ENCODE data around the gene WDR18. TPM values are rescaled to one million over a fixed set of nuclear protein-coding genes. Genes with fewer than 3 reads are reported as not detected.

Gene WDR18
- total RNA-seq, 1 experiment from 2014 or later = 94.7 TPM

DNA sequence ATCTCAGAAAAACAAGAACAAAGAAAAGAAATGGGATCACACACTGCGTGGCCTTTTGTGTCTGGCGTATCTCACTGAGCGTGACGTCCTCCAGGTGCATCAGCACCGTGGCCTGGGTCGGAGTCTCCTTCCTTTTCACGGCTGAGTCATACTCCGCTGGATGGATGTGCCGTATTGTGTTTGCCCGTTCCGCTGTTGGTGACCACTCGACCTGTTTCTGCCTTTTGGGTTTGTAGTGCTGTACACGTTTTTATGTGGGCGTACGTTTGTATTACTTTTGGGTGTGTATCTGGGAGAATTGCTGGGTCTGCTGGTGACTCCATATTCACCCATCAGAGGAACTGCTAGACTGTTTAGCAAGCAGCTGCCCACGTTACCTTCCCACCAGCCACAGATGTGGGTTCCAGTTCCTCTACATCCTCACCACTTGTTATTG, 46.9 kb upstream of the WDR18 start:
- H2BK5ac ChIP-seq (ENCODE audit: insufficient read length, low read length) = no peak overlapping the region
- no peaks in the 10 kb centered on the region for H3K9me3 ChIP-seq (ENCODE audit: control insufficient read depth, low read depth, low read length)
- Mint-ChIP-seq H3K4me1 (peaks cover 5 to 8% of the 10 kb centered on the region in 2 experiments; a peak in 2 of 4 replicates), H3K27ac (peak overlapping the region in 1 of 3 experiments; percentile 41; a peak in 2 of 7 replicates), H3K36me3 (ENCODE audit: insufficient read depth in 1 of 3, low read depth in 3 of 3) (peaks cover 14 to 45% (median 39%) of the 10 kb centered on the region in 3 experiments; a peak in 6 of 7 replicates), H3K27me3 (ENCODE audit: low read depth) (no peaks in the 10 kb centered on the region), H3K4me3 (no peak overlapping the region), H3K9me3 (no peaks in the 10 kb centered on the region)
- H3T11ph ChIP-seq (ENCODE audit: low read length) = no peak overlapping the region
- H3K79me1 ChIP-seq (ENCODE audit: insufficient read depth, low read depth, low read length, poor library complexity, severe bottlenecking) = peaks cover 2% of the 10 kb centered on the region
- H4K20me1 ChIP-seq (ENCODE audit: control insufficient read depth, insufficient read depth, insufficient read length) = peaks cover 3% of the 10 kb centered on the region
- H4K8ac ChIP-seq (replicated peaks; ENCODE audit: insufficient read length, low read depth, low read length) = no peak overlapping the region
- H2BK20ac ChIP-seq (ENCODE audit: low read depth, low read length, poor library complexity, severe bottlenecking) = no peak overlapping the region
- H3K4ac ChIP-seq (ENCODE audit: low read depth, low read length) = no peak overlapping the region
- H3K9ac ChIP-seq (ENCODE audit: extremely low read depth, insufficient read length, low read length) = no peak overlapping the region
- H3K79me2 ChIP-seq (ENCODE audit: insufficient read depth, low read length) = peaks cover 10% of the 10 kb centered on the region; the same call in 1 of the 2 replicates
- no peak overlapping the region for H3K56ac ChIP-seq (ENCODE audit: insufficient read length, low read depth, low read length)
- H4K5ac ChIP-seq (ENCODE audit: insufficient read length, low read depth, low read length) = no peak overlapping the region
- no peak overlapping the region for H4K91ac ChIP-seq (ENCODE audit: insufficient read length, low read depth, low read length)
- no peaks in the 10 kb centered on the region for H3K23me2 ChIP-seq (ENCODE audit: insufficient read length, low read depth, low read length, poor library complexity, severe bottlenecking)
- no CpG with 5 or more reads among the region's 16 CpGs for WGBS (ENCODE audit: extremely low coverage, insufficient read length, low lambda C conversion rate)
- DNase-seq = no peak
- H3K23ac ChIP-seq (ENCODE audit: insufficient read length, low read depth, low read length) = no peak overlapping the region
- no peak overlapping the region for H2AFZ ChIP-seq (ENCODE audit: low read length)
- no peak overlapping the region for H2BK15ac ChIP-seq (ENCODE audit: low read depth, low read length)
- H3K27ac ChIP-seq (ENCODE audit: insufficient read length, low read depth, low read length) = no peak overlapping the region
- H2AK5ac ChIP-seq (ENCODE audit: insufficient read length, low read length) = no peak overlapping the region
- no peaks in the 10 kb centered on the region for H3K27me3 ChIP-seq (ENCODE audit: insufficient read depth, low read length)
- no peak overlapping the region for H3K14ac ChIP-seq (ENCODE audit: insufficient read depth, low read length)
- TF ChIP-seq, protein P1, sequence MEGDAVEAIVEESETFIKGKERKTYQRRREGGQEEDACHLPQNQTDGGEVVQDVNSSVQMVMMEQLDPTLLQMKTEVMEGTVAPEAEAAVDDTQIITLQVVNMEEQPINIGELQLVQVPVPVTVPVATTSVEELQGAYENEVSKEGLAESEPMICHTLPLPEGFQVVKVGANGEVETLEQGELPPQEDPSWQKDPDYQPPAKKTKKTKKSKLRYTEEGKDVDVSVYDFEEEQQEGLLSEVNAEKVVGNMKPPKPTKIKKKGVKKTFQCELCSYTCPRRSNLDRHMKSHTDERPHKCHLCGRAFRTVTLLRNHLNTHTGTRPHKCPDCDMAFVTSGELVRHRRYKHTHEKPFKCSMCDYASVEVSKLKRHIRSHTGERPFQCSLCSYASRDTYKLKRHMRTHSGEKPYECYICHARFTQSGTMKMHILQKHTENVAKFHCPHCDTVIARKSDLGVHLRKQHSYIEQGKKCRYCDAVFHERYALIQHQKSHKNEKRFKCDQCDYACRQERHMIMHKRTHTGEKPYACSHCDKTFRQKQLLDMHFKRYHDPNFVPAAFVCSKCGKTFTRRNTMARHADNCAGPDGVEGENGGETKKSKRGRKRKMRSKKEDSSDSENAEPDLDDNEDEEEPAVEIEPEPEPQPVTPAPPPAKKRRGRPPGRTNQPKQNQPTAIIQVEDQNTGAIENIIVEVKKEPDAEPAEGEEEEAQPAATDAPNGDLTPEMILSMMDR (conservative IDR thresholded peaks at IDR 0.05) = no peak
- no peak overlapping the region for H3K18ac ChIP-seq (ENCODE audit: insufficient read length, low read depth, low read length)
- H2BK120ac ChIP-seq (ENCODE audit: low read depth, low read length, poor library complexity, severe bottlenecking) = no peak overlapping the region
- H3K4me2 ChIP-seq (ENCODE audit: insufficient read depth, insufficient read length, low read length) = no peak overlapping the region
- no peak overlapping the region for H2BK12ac ChIP-seq (ENCODE audit: insufficient read length, low read depth, low read length)
- no peaks in the 10 kb centered on the region for H3K4me1 ChIP-seq (ENCODE audit: insufficient read depth, low read length)

Data from H9 (cell line).